M059J (cell line): Measurements from ENCODE around the gene MACIR. TPM values are rescaled to one million over a fixed set of nuclear protein-coding genes. Genes with fewer than 3 reads are reported as not detected.

Experiments used
- DNase-seq: peaks from one replicate; pipeline ENCODE4 v3.0.0-alpha.2; 2012; ENCODE audit warnings: low read depth
- total RNA-seq: library from RNA; depleted of rRNA; stranded (reverse); fragments of >200 nt; shearing (Covaris generic); gene quantifications from 2 replicates; pipeline ENCODE4 v1.2.3, GENCODE V29; 2014; rRNA removed

Gene MACIR
- total RNA-seq, 1 experiment from 2014 or later, result 44.8 TPM

DNA sequence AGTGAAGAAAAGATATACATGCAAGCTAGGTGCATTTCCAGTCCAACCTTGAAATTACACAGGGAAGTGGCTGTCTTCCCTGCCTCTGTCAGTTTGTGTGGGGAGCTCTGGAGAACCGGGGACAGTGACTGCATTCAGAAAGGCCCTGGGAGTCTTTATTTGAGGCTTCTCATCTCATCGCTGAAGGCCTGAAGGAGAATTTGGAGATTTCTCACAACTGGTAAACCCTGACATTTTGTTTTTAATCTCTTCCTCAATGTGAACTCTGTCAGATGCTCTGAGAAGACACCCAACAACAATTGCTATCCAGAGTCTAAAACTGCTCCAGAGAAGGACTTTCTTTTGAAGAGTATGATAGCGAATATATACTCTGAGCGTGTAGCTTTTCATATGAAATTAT lies 33.0 kb downstream of the MACIR start:
- no peak for DNase-seq

- DNase-seq, result no peak
Observed at GRCh38 chr5:103293099-103293498, 34.5 kb downstream of the MACIR start.

- no peak for DNase-seq
Observed at GRCh38 chr5:103293719-103294118, 35.2 kb downstream of the MACIR start.

GRCh38 chr5:103294906-103295305 lies 36.3 kb downstream of the MACIR start:
- DNase-seq, result no peak

DNA sequence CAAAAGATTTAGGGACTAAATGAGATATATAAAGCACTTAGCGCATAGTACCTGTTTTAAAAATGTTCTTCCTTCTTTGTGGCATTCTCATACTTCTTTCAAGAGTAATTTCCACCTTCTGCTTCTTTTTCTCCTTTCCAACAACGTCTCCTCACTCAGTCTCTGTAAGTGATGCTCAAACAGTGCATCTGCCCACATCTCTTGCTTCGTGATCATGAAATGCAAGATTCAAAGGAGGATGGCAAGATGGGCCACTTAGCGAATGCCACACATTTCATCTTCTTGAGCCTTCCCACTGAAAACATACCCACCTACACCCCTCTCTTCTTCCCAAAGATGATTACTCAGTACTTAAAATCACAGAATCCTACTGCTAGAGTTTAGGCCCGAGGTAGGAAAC lies 36.9 kb downstream of the MACIR start:
- DNase-seq, result no peak

DNA sequence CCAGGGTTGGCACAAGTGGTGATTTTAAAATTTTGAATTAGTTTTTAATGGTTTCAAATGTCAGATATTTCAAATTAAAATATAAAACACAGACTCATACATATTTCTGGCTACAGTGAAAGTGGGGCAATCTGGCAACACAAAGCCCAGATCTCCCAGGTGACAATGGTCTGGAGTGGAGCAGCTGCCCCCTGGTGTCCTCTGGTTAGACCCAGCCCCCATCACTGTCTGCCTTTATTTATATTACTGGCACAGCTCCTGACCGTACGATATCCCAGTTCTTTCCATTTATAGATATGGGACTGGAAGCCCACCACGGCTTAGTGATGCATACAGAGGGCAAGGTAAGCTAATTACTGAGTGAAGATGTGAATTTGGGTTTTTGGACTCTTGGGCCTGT lies 37.3 kb downstream of the MACIR start:
- DNase-seq, result no peak

DNA sequence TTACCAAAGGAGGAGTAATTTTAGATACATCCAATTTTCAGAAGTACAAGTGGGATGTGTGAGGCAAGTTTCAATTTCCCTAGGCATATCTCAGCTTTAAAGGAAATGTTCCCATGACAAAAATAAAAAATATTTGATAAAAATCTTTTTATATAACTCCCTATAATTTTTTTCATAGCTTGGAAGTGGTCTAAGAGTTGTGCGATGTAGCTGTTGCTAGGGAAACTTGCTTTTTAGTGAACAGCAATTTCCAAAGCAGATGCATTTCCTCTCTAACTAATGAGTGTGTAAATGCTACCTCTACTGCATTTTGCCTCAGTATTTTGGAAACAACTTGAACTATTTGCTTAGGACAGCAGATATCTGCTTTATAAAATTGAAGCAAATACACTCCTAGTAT lies 39.6 kb downstream of the MACIR start:
- DNase-seq, result no peak

DNA sequence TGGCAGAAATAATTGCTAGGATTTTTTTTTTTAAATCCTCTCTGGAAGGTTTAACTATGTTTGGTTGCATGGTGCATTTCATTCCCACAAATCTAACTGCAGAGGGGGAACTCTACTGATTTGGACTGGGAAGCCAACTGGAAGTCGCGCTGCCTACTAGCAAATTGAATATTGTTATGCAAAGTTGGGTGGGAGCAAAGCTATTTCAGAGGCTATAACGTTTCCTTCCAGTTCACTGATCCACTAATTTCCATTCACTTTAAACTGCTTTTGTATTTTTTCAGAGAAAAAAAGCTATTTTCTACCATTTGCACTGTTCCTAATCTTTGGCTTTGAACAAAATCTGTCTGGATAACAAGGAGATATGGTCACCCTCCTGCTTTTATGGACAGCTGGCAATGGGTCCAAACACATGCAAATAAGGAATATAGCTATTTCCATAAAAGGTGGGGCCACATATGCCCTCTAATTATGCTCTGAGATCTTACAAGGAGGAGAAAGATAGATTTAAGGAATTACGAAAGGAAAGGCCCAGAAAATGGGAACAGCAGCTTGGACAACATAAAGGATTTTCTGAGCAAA lies 40.1 kb downstream of the MACIR start:
- no peak for DNase-seq

DNA sequence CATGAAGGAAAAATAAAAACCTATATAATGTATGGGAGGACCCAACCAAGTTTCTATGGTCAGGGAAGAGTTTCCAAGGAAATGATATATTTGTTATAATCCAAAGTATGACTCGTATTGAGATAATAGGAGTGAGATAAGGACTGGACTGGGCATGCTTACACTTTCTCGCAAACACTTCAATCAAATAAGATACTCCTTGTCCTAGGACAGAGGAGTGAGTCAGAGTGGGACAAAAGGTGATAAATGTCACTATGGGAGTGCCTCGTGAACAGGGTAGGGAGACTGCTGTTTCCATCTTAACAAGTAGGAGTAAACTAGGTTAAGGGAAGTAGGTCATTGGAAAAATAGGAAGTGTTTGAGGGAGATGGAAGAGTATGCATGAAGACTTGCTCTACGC lies 47.2 kb downstream of the MACIR start:
- DNase-seq, result peak; percentile 70

DNA sequence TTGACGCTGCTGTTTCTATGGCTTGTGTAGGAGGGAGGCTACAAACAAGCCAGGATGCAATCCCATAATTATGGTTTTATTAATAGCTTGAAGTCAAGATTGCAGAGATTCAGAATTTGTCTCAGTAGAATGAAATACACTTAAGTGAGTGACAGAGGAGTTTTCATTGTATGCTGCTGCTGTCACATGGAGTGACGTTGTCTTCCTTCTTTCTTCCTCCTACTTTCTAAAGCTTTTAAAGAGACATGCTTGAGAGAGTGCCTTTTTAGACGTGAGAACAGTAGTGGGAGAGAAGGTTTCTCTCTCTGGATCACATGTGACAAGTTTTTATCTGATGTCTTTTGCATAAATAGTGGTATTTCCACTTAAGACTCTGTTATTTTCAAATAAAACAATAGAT lies 48.9 kb downstream of the MACIR start:
- DNase-seq, result no peak

GRCh38 chr5:103308774-103309173 lies 50.2 kb downstream of the MACIR start:
- DNase-seq, result no peak

- no peak for DNase-seq
Observed at GRCh38 chr5:103313056-103313455, 54.5 kb downstream of the MACIR start.

- DNase-seq, result no peak
Observed at GRCh38 chr5:103315455-103315854, 56.9 kb downstream of the MACIR start.

GRCh38 chr5:103327451-103327850 lies 68.9 kb downstream of the MACIR start:
- DNase-seq, result no peak

DNA sequence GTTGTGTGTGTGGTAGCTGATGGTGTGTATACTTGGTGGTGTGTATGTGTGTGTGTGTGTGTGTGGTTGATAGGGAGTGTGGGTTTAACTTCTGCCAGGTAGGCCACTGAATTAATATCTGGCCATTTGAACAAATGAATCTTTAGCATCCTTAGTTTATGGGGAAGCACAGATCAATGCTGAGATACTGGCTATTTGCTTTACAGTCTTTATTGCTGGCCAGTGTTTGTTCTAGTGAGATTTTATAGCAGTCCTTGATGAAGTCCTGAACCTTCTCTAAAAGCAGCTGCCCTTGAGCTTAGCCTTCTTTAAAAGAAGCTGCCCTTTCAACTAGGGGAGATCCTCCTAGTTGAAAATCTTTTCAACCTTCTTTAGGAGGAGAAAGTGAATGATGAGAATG lies 69.3 kb downstream of the MACIR start:
- DNase-seq, result no peak

Other genes starting within 250 kb of the MACIR start
- gene GIN1, start 138.6 kb upstream of the MACIR start, total RNA-seq, result 4.1 and 7.6 TPM in 2 replicates
- gene PPIP5K2, start 138.5 kb upstream of the MACIR start, total RNA-seq, result 22.4 and 23.4 TPM in 2 replicates